HG02973 (cell line): ENCODE data around the gene NXPH1.

Experiments used
- ATAC-seq: cut with Tn5 transposase; IDR thresholded peaks from one replicate; pipeline ENCODE4 v1.9.1; 2021; ENCODE audit warnings: moderate library complexity; ENCODE audit not compliant: unreplicated experiment

Gene NXPH1

GRCh38 chr7:8433477-8434289 lies at the start of gene NXPH1:
NXPH1 (plus strand) TSS chr7:8433609.
- no peak for ATAC-seq

- no peak for ATAC-seq
Observed at GRCh38 chr7:8384901-8385300, 48.5 kb upstream of the NXPH1 start.

- peak; percentile 83 for ATAC-seq
Observed at GRCh38 chr7:8386926-8387550, 46.4 kb upstream of the NXPH1 start.

- ATAC-seq, result peak; percentile 47
Observed at GRCh38 chr7:8387551-8388256, 45.7 kb upstream of the NXPH1 start.

- ATAC-seq, result no peak
Observed at GRCh38 chr7:8388257-8388625, 45.2 kb upstream of the NXPH1 start.

GRCh38 chr7:8389593-8390261 lies 43.7 kb upstream of the NXPH1 start:
- no peak for ATAC-seq

- ATAC-seq, result no peak
Observed at GRCh38 chr7:8390262-8390626, 43.2 kb upstream of the NXPH1 start.

GRCh38 chr7:8391353-8392062 lies 41.9 kb upstream of the NXPH1 start:
- ATAC-seq, result no peak

- no peak for ATAC-seq
Observed at GRCh38 chr7:8396294-8396693, 37.1 kb upstream of the NXPH1 start.

- ATAC-seq, result no peak
Observed at GRCh38 chr7:8408871-8409270, 24.5 kb upstream of the NXPH1 start.

GRCh38 chr7:8411103-8411502 lies 22.3 kb upstream of the NXPH1 start:
- ATAC-seq, result no peak

- ATAC-seq, result no peak
Observed at GRCh38 chr7:8413600-8413999, 19.8 kb upstream of the NXPH1 start.

- peak; percentile 78 for ATAC-seq
Observed at GRCh38 chr7:8418629-8419245, 14.7 kb upstream of the NXPH1 start.

- no peak for ATAC-seq
Observed at GRCh38 chr7:8422177-8422576, 11.2 kb upstream of the NXPH1 start.

- ATAC-seq, result no peak
Observed at GRCh38 chr7:8423057-8423456, 10.4 kb upstream of the NXPH1 start.

GRCh38 chr7:8425223-8425622 lies 8.2 kb upstream of the NXPH1 start:
- no peak for ATAC-seq

- ATAC-seq, result no peak
Observed at GRCh38 chr7:8430643-8431042, 2.8 kb upstream of the NXPH1 start.

GRCh38 chr7:8434290-8435002 lies 1.0 kb downstream of the NXPH1 start:
- no peak for ATAC-seq

GRCh38 chr7:8435095-8435494 lies 1.7 kb downstream of the NXPH1 start:
- no peak for ATAC-seq
